ENCODE data around the gene CYP3A5.

The CYP3A5 gene

GRCh38 chr7:99648843-99649242 lies 31.0 kb downstream of the CYP3A5 start:
- Histone ChIP-seq H2AFZ (ENCODE audit: low read length) (no peak overlapping the region), H3K36me3 (ENCODE audit: insufficient read depth, low read length) (0 out of 2 replicates have a peak, but pooled peaks cover 5% of the 10 kb centered on the region), H3K9me2 (ENCODE audit: low read depth, low read length) (no peaks in the 10 kb centered on the region), H3F3A (ENCODE audit: insufficient read depth, low read length) (no peaks in the 10 kb centered on the region), H3K27ac (ENCODE audit: low read depth, low read length, poor library complexity, severe bottlenecking) (no peak overlapping the region), H3K4me3 (ENCODE audit: low read depth, low read length, poor library complexity, severe bottlenecking) (no peak overlapping the region), H3K27me3 (ENCODE audit: insufficient read depth, low read length) (no peaks in the 10 kb centered on the region), H4K20me1 (ENCODE audit: insufficient read depth, low read length) (no peaks in the 10 kb centered on the region), H3K9me3 (ENCODE audit: low read length) (no peaks in the 10 kb centered on the region), H3K4me2 (ENCODE audit: low read length) (no peak overlapping the region), H3K9ac (ENCODE audit: low read length) (no peak overlapping the region), H3K4me1 (ENCODE audit: insufficient read depth, low read length, severe bottlenecking) (no peaks in the 10 kb centered on the region), H3K79me2 (ENCODE audit: insufficient read depth, low read length) (no peaks in the 10 kb centered on the region)
- TF ChIP-seq CTCF (IDR thresholded peaks at IDR 0.05; ENCODE audit: low read length) (no peak), EZH2 (IDR thresholded peaks at IDR 0.05; ENCODE audit: borderline replicate concordance, low read length) (no peak)

GRCh38 chr7:99645590-99645989 lies 34.2 kb downstream of the CYP3A5 start:
- Histone ChIP-seq H3K9me2 (ENCODE audit: low read depth, low read length) (no peaks in the 10 kb centered on the region), H3K4me2 (ENCODE audit: low read length) (no peak overlapping the region), H3K4me3 (ENCODE audit: low read depth, low read length, poor library complexity, severe bottlenecking) (no peak overlapping the region), H3K4me1 (ENCODE audit: insufficient read depth, low read length, severe bottlenecking) (no peaks in the 10 kb centered on the region), H3K9me3 (ENCODE audit: low read length) (no peaks in the 10 kb centered on the region), H3K27me3 (ENCODE audit: insufficient read depth, low read length) (no peaks in the 10 kb centered on the region), H2AFZ (ENCODE audit: low read length) (no peak overlapping the region), H3K79me2 (ENCODE audit: insufficient read depth, low read length) (no peaks in the 10 kb centered on the region), H3K9ac (ENCODE audit: low read length) (no peak overlapping the region), H3F3A (ENCODE audit: insufficient read depth, low read length) (no peaks in the 10 kb centered on the region), H3K36me3 (ENCODE audit: insufficient read depth, low read length) (0 out of 2 replicates have a peak, but pooled peaks cover 5% of the 10 kb centered on the region), H4K20me1 (ENCODE audit: insufficient read depth, low read length) (no peaks in the 10 kb centered on the region), H3K27ac (ENCODE audit: low read depth, low read length, poor library complexity, severe bottlenecking) (no peak overlapping the region)
- no peak for TF ChIP-seq CTCF (IDR thresholded peaks at IDR 0.05; ENCODE audit: low read length)
- TF ChIP-seq EZH2 (IDR thresholded peaks at IDR 0.05; ENCODE audit: borderline replicate concordance, low read length), result no peak

- Histone ChIP-seq H3K27ac (ENCODE audit: low read depth, low read length, poor library complexity, severe bottlenecking) (no peak overlapping the region), H3K4me1 (ENCODE audit: insufficient read depth, low read length, severe bottlenecking) (no peaks in the 10 kb centered on the region), H2AFZ (ENCODE audit: low read length) (no peak overlapping the region), H3K36me3 (ENCODE audit: insufficient read depth, low read length) (0 out of 2 replicates have a peak, but pooled peaks cover 5% of the 10 kb centered on the region), H3K9me2 (ENCODE audit: low read depth, low read length) (no peaks in the 10 kb centered on the region), H3K9me3 (ENCODE audit: low read length) (no peaks in the 10 kb centered on the region), H3K9ac (ENCODE audit: low read length) (no peak overlapping the region), H3K27me3 (ENCODE audit: insufficient read depth, low read length) (no peaks in the 10 kb centered on the region), H4K20me1 (ENCODE audit: insufficient read depth, low read length) (no peaks in the 10 kb centered on the region), H3K4me2 (ENCODE audit: low read length) (no peak overlapping the region), H3K79me2 (ENCODE audit: insufficient read depth, low read length) (no peaks in the 10 kb centered on the region), H3F3A (ENCODE audit: insufficient read depth, low read length) (no peaks in the 10 kb centered on the region), H3K4me3 (ENCODE audit: low read depth, low read length, poor library complexity, severe bottlenecking) (no peak overlapping the region)
- no peak for TF ChIP-seq CTCF (IDR thresholded peaks at IDR 0.05; ENCODE audit: low read length)
- no peak for TF ChIP-seq EZH2 (IDR thresholded peaks at IDR 0.05; ENCODE audit: borderline replicate concordance, low read length)
Measured at GRCh38 chr7:99644431-99644830, 35.4 kb downstream of the CYP3A5 start.

Data from OCI-LY1 (cell line).